ENCODE measurements around the gene CPNE1.

Gene CPNE1

DNA sequence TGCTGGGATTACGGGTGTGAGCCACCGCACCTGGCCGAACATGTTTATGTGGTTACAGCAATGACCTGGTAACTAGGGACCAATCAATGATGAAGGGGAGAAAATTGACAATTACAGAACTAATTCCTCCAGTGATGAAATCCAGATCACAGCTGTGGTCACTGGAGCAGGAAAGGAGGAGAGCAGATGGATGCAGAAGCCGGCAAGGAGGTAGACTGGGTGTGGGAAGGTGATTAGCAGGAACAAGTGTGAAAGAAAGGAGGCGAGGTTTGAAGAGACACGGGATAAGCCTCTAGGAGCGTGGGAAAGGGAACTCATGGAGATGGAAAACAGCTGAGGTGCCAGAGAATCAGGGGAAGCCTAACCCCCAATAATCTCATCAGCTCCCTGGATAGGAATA, 66.2 kb downstream of the CPNE1 start:
- DNase-seq = no peak

DNA sequence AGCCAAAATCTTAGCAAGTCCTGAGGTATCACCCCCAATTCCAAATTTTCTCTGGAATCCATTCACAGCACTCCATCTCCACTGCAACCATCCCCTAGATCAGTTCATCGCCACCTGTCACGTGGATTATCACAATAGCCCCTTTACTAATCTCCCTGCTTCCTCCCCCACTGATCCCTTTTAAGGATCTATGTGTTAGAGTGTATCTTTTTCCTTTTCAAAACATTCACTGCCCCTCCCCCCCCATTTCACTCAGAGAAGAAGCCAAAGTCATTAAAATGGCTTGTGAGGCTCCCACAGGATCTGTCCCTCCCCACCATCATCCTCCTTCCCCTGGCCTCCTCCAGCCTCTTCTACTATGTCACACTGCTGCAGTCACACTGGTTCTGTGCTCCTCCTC, 67.5 kb downstream of the CPNE1 start:
- DNase-seq = no peak

DNA sequence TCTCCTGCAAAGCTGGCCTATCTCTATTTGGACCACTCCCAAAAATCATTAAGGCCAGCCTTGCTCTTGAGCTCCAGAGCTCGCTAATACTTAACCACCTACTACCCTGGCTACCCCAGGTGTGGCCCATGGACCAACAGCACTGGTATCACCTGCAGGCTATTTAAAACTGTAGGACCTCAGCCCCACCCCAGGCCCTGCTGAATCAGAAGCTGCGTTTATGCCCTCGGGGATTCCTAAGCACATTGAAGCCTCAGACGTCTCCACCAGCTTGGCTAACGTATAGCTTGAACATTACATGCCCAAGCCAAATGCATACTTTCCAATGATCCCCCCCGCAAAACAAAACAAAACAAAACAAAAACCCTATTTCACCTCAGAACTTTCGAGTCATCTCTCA, 68.8 kb downstream of the CPNE1 start:
- DNase-seq = no peak

DNA sequence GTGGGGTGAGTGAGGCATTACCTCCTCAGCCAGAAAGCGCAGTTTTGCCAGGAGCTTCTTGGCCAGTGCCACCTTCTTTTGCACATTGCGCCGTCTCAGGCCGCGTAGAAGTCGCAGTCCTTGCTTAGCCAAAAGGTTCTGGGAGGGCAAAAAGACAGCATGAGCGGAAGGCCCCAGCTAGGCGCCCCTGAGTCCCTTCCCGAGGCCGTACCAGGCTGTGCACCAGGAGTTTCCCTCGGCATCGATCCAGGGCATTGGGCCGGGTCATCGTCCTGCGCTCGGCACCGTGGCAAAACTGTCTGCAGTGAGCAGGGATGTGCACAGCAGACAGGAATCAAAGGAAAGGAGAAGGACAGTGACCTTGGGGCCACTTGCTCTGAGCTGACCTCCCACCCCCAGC, 69.2 kb downstream of the CPNE1 start:
- DNase-seq = no peak

DNA sequence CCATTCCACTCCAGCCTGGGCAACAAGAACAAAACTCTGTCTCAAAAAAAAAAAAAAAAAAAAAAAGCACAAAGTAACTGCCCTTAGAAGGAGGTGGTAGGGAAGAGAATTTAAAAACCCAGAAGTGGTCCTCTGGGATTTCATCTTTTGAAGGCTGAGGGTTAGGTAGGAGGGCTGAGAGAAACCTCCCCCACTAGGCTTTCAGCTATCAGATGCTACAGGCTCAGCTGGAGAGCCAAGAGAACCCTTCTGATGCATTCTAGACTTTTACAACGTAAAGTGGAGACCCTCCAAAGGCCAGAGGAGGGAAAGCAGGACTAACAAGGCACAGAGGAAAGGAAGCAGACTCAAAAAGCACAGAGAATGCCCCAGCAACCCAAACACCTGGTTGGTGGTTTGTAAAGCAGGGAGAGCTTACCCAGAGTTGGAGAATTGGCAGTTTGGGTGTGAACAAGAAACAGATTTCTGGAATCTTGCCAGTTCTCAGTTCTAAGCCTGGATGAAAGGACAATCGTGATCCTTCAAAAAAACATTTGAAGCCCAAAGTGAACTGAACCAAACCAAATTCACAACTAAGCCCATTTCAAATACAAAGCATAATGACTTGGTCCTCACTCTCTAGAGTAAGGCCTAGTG, 72.2 kb downstream of the CPNE1 start:
- DNase-seq = no peak

DNA sequence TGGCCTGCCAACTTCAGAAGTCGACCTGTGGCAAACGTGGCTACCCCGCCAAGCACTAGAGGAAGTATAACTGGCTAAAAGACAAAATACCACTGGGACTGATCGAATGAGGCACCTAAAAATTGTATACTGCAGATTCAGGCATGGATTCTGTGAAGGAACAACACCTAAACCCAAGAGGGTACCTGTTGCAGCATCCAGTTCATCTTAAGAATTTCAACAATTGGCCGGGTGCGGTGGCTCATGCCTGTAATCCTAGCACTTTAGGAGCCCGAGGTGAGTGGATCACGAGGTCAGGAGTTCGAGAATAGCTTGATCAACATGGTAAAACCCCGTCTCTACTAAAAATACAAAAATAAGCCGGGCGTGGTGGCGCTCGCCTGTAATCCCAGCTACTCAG, 76.3 kb downstream of the CPNE1 start:
- no peak for DNase-seq

DNA sequence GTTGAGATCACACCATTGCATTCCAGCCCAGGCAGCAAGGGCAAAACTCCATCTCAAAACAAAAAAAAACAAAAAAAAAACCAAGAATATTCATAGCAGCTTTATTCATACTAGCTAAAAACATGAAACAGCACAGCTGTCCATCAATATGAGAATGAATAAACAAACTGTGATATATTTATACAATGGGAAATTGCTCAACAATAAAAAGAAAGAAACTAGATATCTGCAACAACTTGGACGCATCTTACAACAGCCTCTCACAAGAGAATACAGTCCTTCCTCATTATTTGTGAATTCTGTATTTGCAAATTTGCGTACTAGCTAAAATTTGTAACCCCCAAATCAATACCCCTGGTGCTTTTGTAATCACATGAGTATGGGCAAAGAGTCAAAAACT, 77.3 kb downstream of the CPNE1 start:
- DNase-seq = peak; percentile 11

DNA sequence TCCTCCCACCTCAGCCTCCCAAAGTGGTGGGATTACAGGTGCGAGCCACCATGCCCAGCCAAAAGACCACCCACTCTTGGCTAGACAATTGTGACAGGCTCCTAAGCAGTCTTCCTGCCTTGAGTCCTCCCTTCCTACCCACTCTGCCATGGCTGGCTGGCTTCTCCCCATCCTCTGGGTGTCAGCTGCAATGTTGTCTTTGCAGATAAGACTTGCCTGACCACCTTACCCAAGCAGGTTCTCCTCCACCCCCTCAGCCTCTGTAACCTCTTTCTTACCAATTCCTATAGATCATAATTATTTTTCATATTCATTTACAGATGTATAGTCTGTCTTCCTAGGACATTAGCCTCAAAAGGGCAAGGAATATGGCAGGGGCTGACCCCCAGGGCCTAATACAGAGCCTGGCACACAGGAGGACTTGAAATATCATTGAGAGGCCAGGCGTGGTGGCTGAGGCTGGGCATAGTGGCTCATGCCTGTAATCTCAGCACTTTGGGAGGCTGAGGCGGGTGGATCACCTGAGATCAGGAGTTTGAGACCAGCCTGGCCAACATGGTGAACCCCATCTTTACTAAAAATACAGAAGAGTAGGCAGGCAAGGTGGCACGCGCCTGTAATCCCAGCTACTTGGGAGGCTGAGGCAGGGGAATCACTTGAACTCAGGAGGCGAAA, 77.8 kb downstream of the CPNE1 start:
- DNase-seq = no peak

DNA sequence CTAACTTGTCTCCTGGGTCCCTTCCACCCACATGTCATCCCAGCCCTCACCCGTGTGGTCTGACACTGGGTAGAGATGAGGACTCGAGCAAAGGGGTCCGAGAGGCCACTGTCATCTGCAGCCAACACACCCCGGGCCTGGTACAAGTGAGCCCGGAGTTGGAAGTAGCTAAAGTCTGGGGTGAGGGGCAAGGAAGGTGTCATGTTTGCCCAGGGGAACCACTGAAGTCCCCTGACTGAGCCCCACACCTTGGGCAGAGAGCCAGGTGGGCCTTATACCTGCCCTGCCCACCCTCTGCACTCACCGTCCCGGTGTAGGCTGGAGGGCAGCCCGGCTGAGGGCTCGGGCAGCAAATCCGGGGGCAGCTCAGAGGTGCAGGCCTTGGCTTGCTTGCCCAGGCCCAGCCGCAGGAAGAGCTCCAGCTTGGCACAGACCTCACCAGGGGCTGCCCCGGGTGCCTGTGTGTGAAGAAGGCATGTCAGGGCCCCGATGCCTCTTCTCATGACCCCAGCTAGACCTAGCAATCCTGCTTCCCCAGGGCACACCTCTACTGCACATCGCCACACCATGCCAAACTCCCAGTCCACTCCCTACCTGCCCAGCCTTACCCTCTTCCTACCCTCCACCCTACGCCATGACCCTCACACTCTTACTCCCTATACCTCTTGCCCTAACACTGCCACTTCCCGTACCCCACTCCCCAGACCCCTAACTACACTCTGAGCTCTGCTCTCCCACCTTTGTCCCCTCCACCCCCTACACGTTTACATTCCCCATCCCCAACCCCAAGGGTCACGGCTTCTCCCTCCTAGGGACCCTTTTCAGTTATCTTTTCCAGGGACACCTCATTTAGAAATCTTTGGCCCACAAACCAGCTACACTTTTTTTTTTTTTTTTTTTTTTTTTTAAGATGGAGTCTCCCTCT, 80.8 kb downstream of the CPNE1 start:
- no peak for DNase-seq

DNA sequence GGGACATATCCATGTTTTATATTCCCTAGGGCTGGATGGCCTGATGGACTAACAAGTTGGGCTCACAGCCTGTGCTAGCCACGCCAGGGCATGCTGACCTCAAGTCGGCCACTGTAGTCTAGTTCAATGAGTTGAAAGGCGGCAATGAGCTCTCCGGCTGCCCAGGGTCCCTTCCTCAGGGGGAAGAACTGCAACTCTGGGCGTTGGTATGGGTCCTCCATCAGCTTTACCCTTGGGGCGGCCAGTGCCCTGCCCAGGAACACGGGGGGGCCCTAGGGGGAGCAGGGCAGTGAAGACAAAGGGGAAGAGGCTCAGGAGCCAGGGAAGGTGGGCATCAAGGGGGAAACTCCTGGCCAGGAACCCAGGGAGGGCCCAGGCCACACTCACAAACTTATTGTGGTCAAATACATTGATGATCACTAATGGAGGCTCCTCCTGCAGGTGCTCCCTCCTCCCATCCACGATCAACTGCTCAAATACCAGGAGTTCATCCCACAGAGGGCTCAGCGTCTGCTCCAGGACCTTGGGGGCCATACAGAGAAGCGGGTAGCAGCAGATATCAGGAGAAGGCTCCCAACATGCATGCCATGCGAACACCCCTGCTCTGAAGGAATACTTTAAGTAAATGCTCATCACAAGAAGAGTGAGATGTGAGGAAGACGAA, 81.8 kb downstream of the CPNE1 start:
- no peak for DNase-seq

DNA sequence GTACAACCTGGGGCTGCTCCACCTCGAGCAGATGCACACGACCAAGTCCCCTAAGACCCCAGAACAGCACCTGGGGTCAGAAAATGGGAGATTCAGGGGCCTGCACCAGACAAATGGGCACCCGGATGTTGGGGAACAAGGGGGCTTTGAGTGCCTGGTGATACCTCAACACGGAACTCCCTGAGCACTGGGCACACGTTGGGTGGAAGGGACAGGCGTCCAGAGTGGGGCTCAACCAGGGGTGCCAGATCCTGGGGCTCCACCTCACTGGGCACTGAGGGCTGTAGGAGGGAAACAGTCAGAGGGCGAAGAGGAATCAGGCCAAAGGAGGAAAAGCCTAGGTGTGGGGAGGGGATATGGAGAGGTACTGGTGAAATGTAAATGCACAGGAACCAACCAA, 82.6 kb downstream of the CPNE1 start:
- DNase-seq = no peak

DNA sequence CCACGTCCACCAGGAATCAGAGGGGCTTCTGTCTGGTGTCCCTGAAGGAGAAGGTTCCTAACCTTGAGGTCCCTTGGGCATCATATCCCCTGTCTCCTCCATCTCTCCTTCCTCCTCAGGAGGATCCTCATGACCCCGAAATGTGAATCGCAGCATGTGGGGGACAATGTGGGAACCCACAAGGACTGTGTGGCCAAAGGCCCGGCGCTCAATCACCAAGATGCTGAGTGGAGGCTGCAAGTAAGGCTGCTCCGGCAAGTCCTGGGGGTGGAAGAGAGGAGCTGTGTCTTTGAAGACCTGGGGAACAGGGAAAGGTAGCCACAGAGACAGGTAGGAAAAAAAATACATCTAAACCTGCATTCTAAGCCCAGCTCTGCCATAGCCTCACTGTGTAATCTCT, 85.5 kb downstream of the CPNE1 start:
- no peak for DNase-seq

DNA sequence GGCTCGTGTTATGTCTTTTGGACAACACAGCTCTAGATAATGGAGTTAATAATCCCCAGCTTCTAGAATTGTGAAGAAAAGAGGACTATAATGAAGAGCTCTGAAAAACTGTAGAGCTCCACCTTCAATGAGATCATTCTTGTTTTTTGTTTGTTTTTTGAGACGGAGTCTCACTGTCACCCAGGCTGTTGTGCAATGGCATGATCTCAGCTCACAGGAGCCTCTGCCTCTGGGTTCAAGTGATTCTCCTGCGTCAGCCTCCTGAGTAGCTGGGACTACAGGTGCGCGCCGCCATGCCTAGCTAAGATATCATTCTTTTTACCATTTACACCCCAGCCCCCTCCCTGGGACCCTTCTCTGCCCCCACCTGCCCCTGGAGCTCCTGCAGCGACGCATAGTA, 86.2 kb downstream of the CPNE1 start:
- no peak for DNase-seq

DNA sequence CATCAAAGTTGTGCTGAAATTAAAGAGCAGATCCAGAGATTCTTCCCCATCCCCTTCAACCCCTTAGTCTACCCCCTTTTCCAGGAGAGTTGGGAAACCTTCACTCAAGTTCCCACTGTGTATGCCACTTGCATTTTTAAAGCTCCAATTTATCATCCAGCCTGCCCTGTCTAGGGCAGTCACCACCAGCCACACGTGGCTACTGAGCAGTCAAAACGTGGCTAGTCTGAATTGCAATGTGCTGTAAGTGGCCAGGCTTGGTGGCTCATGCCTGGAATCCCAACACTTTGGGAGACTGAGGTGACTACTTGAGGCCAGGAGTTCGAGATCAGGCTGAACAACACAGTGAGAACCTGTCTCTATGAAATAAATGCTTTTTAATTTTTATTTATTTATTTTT, 87.9 kb downstream of the CPNE1 start:
- no peak for DNase-seq
